Right cardiac atrium (tissue), 5 donors: ENCODE data around the gene CCDC136. TPM values are rescaled to one million over a fixed set of nuclear protein-coding genes. Genes with fewer than 3 reads are reported as not detected.

Experiments used
- ATAC-seq, 2 donors: fragments of 200-7000 bp; cut with Tn5 transposase; one replicate each; pipeline versions ENCODE4 v1.8.0 to v1.9.1; 2020; ENCODE audit warnings: moderate library complexity in 2 of 2, mild to moderate bottlenecking in 1 of 2
- DNase-seq, 3 donors: peaks; one replicate each; pipeline ENCODE4 v3.0.0-alpha.2; 2020
- H3K27ac ChIP-seq: one replicate; pipeline ENCODE4 v1.5.1; 2013; ENCODE audit warnings: mild to moderate bottlenecking, low read length, control low read depth, moderate library complexity
- H3K27me3 ChIP-seq: one replicate; pipeline ENCODE4 v1.6.1; 2013; ENCODE audit not compliant: control insufficient read depth, insufficient read depth
- H3K4me1 ChIP-seq: one replicate; pipeline ENCODE4 v1.6.1; 2013; ENCODE audit warnings: low read length; ENCODE audit not compliant: control insufficient read depth, insufficient read depth
- H3K4me3 ChIP-seq: one replicate; pipeline ENCODE4 v1.5.1; 2013; ENCODE audit warnings: low read length, control low read depth
- H3K9me3 ChIP-seq: one replicate; pipeline ENCODE4 v1.6.1; 2013; ENCODE audit warnings: low read length; ENCODE audit not compliant: control insufficient read depth
- WGBS: extraction: QIAGEN DNeasy Blood & Tissue Kit; methylation state at CpG from one replicate; pipeline ENCODE4 v1.1.7; 2013; 5-methylcytosine and 5-hydroxymethylcytosine counted together
- intact Hi-C, 4 donors: fragments of 100-400 bp; cut with DNase I; formaldehyde crosslinking; loops; one replicate each; pipeline versions ENCODE4 v1.11.0 to v1.14.0; 2022 to 2023
- polyA plus RNA-seq: library from polyadenylated mRNA; stranded (reverse); fragments of 200-250 nt; gene quantifications from one replicate; pipeline ENCODE4 v1.2.3, GENCODE V29; 2013
- total RNA-seq, 4 donors: library from RNA; stranded (reverse); fragmentation: NEBNext Ultra II Directional; extraction: Animal tissue kit (Norgen Biotek cat#: 25700); gene quantifications; one replicate each; pipeline ENCODE4 v1.2.1, GENCODE V29; 2021
- donor health status: healthy with polysubstance abuse.
- donor health status: DM: no; HTN: yes; CAD: no.
- donor health status: DM: no; HTN: no; CAD: no.
- donor health status: DM: no; HTN: yes; CAD: no; lungs with severe emphysema.
- donor health status: DM: yes; HTN: yes; CAD: no.

Gene CCDC136
- total and polyA plus RNA-seq, 5 donors = 2.5 to 6.9 (median 5.7) TPM

DNA sequence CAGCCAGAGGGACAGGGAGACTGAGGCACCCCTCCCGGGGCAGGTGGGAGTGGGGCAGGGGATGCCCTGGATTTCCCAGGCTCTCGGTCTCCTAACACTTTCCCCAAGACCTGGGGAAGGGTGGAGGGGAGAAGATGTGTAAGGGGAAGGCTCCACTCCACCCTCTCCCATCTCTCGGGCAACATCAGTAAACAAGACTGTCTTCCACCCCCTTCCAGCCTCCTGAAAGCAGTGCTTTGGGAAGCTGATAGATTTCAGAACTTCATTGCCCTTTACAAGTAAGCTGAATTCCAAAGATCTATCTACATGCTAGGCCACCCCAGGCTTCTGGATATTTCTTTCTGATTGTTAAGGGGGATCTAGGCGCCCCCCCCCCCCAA, 42.2 kb downstream of the CCDC136 start:
- Histone ChIP-seq H3K27ac (peak overlapping the region; percentile 16), H3K4me3 (no peak overlapping the region), H3K9me3 (no peaks in the 10 kb centered on the region), H3K27me3 (no peaks in the 10 kb centered on the region), H3K4me1 (peaks cover 3% of the 10 kb centered on the region)
- ATAC-seq = no peak
- WGBS = 22% methylated on average over 4 of the region's 4 CpGs
- intact Hi-C loops = no loop called here
- DNase-seq = no peak

DNA sequence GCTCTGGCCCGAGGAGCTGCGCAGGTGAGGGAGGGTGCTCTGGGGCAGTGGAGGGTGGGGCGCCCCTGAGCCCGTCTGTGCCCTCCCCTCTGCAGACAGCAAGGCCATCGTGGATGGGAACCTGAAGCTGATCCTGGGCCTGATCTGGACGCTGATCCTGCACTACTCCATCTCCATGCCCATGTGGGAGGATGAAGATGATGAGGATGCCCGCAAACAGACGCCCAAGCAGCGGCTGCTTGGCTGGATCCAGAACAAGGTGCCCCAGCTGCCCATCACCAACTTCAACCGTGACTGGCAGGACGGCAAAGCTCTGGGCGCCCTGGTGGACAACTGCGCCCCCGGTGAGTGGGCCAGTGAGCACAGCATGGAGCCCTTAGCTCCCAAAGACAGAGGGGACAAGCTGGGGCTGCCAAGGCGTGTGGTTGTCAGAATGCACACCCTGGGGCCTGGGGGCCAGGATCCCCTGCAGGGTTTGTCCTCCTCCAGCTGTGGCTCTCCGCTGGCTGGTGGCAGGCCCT, 43.5 kb downstream of the CCDC136 start:
- no peak overlapping the region for H3K4me3 ChIP-seq
- intact Hi-C loops = no loop called here
- H3K27ac ChIP-seq = no peak overlapping the region
- H3K27me3 ChIP-seq = no peaks in the 10 kb centered on the region
- ATAC-seq = no peak
- DNase-seq = no peak
- H3K9me3 ChIP-seq = no peaks in the 10 kb centered on the region
- no peaks in the 10 kb centered on the region for H3K4me1 ChIP-seq
- WGBS = 86% methylated on average over 16 of the region's 16 CpGs

DNA sequence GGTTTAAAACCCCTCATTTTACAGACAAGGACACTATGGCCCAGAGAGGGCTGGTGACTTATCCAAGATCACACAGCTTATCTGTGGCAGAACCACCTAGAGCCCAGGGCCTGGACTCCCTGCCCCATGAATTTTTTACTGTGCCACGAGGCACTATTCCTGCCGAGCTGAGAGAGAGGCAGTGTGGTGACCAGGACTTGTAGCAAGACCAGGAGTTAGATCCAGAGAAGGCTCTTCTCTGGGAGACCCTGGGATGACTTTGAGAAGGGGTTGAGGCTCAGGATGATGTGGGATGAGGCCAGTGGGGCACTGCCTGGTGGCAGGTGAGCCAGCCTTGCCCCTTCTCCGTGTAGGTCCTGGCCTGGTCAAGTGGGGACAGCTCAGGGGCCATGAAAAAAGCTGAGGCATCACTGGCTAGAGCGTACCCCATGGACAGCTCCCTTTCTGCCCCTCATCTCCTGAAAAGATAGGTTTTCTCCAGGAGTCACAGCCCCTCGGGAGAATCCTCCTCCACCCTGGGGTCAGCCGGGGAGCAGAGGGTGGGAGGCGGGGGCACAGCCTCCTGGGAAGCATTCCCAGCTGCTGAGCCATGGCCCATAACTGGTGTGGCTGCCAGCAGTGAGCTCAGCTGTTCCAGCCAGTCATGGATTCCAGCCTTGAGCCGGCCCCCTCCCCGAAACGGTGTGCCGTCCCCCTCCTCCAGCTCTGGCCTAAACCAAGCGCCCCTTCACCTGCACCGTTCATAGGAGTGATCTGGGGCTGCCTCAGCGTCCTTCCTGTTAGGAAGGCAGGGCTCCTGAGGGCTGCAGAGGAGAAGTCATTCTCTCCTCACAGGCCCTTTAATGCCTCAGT, 44.2 kb downstream of the CCDC136 start:
- Histone ChIP-seq H3K27ac (peak overlapping the region; percentile 19), H3K27me3 (no peaks in the 10 kb centered on the region), H3K4me1 (no peaks in the 10 kb centered on the region), H3K9me3 (no peaks in the 10 kb centered on the region), H3K4me3 (no peak overlapping the region)
- intact Hi-C loops = no loop called here
- DNase-seq = peak in 1 of 3 donors; percentile 64
- no peak for ATAC-seq
- WGBS = 66% methylated on average over 14 of the region's 14 CpGs

DNA sequence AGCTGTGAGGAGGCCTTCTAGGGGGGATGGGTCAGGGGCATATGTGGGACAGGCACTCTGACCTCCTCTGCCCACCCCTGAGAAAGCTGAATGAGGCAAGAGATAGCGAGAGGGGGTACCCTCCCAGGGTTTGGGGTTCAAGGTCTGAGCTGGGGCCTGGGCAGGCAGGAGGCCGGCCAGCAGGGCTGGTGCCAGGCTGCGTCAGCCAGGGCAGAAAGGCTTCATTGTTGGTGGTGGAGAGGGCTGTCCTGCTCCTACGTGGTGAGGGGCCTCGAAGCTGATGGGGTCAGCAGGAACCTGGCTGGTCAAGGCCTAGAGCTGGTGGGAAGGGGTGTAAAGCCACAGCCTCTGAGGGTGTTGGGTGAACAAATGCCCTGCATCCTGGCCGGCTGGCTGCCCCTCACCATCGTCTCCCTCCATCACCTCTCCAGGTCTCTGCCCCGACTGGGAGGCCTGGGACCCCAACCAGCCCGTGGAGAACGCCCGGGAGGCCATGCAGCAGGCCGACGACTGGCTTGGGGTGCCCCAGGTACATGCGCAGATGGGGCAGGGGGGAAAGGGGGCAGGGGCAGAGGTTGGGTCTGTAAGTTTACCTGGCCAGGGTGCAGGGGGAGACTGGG, 45.1 kb downstream of the CCDC136 start:
- Histone ChIP-seq H3K27ac (no peak overlapping the region), H3K4me1 (no peaks in the 10 kb centered on the region), H3K4me3 (no peak overlapping the region), H3K27me3 (no peaks in the 10 kb centered on the region), H3K9me3 (no peaks in the 10 kb centered on the region)
- WGBS = 90% methylated on average over 14 of the region's 14 CpGs
- ATAC-seq (no peak), DNase-seq (peak in 1 of 3 donors; percentile 49)
- intact Hi-C loops = no loop called here

DNA sequence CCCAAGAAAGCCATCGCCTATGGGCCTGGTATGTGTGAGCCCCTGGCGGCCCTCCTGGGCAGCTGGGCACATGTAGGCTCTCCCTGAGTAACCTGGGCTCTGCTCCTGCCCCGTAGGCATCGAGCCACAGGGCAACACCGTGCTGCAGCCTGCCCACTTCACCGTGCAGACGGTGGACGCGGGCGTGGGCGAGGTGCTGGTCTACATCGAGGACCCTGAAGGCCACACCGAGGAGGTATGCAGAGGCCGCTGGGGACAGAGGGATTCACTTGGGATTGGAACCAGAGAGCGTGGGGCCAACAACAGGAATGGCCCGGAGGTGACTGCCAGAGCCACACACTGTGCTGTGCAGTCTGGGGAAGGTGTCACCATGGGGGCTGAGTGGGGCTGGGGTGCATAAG, 45.8 kb downstream of the CCDC136 start:
- ATAC-seq = no peak
- H3K27ac ChIP-seq = no peak overlapping the region
- H3K4me1 ChIP-seq = no peaks in the 10 kb centered on the region
- intact Hi-C loops = no loop called here
- DNase-seq = no peak
- H3K4me3 ChIP-seq = no peak overlapping the region
- H3K27me3 ChIP-seq = no peaks in the 10 kb centered on the region
- 92% methylated on average over 16 of the region's 16 CpGs for WGBS
- no peaks in the 10 kb centered on the region for H3K9me3 ChIP-seq

DNA sequence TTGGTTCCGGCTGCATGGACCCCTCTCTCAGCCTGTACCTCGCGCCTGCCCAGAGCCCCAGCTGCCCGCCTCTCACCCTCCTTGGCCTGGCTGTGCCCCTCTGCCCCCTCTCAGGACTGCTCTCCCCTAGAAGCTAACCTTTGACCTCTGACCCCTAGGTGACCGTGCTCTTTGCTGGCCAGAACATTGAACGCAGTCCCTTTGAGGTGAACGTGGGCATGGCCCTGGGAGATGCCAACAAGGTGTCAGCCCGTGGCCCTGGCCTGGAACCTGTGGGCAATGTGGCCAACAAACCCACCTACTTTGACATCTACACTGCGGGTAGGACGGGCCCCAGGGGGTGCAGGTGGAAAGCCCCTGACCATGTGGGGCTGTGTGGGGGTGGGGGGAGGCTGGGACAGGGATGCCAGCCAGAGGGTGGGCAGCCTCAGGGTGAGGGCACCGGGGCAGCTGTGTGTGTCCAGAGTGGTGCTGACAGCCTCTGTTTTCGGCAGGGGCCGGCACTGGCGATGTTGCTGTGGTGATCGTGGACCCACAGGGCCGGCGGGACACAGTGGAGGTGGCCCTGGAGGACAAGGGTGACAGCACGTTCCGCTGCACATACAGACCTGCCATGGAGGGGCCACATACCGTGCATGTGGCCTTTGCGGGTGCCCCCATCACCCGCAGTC, 46.5 kb downstream of the CCDC136 start:
- ATAC-seq = no peak
- Histone ChIP-seq H3K9me3 (no peaks in the 10 kb centered on the region), H3K4me3 (no peak overlapping the region), H3K4me1 (no peaks in the 10 kb centered on the region), H3K27ac (no peak overlapping the region), H3K27me3 (no peaks in the 10 kb centered on the region)
- peak in 2 of 3 donors; percentile 8 to 63 for DNase-seq
- WGBS = 89% methylated on average over 22 of the region's 22 CpGs
- intact Hi-C loops = no loop called here

DNA sequence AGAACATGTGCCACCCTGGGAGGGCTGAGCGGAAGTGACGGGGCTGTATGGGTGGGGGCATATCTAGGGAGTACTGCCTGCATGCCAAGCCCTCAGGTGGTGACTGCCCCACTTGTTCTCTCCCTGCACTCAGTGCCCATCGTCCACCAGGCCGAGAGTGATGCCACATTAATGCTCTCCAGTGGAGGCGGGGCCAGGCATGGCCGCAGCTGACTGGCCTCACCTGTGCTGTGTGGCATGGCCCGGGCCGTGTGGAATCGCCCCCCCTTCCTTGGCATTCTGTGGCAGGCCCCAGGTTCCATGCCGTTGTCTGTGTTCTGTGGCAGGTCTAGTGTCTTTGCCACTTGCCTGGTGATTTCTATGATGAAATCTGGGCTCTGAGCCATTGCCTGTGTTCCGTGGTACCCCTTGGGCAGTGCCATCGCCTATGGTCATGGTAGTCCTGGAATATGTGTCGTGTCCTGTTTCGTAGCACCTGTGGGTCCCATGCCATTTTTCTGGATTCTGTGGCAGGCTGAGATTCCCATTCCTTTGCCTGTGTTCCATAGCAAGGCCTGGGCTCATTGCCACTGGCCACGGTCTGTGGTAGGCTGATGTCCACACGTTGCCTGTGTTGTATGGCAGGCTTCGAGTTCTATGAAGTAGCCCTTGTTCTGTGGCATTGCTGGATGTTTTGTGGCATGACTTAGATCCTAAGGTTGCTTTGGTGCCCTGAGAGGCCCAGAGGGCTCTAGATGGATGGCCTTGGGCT, 47.4 kb downstream of the CCDC136 start:
- Histone ChIP-seq H3K4me1 (no peaks in the 10 kb centered on the region), H3K4me3 (no peak overlapping the region), H3K9me3 (no peaks in the 10 kb centered on the region), H3K27ac (no peak overlapping the region), H3K27me3 (no peaks in the 10 kb centered on the region)
- peak in 2 of 3 donors; percentile 3 to 42 for DNase-seq
- 84% methylated on average over 17 of the region's 17 CpGs for WGBS
- intact Hi-C loops = no loop called here
- ATAC-seq = no peak

DNA sequence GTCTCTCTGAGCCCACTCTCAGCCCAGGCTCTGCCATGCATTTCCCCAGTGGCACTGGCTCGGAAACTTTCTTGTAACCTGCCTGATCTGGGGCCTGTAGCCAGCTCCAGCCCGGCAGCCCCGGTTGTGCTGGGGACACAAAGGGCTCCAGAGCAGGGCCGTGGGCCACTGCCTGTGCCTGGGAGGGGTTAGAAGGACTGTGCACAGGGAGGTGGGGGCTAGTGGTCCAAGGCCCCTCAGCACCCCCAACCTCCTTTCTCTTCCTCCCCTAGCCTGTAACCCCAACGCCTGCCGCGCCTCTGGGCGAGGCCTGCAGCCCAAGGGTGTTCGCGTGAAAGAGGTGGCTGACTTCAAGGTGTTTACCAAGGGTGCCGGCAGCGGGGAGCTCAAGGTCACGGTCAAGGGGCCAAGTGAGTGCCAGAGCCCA, 48.0 kb downstream of the CCDC136 start:
- intact Hi-C loops = no loop called here
- Histone ChIP-seq H3K4me1 (no peaks in the 10 kb centered on the region), H3K27me3 (no peaks in the 10 kb centered on the region), H3K27ac (no peak overlapping the region), H3K4me3 (no peak overlapping the region), H3K9me3 (no peaks in the 10 kb centered on the region)
- peak in 2 of 3 donors; percentile 9 to 10 for DNase-seq
- 88% methylated on average over 13 of the region's 13 CpGs for WGBS
- ATAC-seq = no peak

DNA sequence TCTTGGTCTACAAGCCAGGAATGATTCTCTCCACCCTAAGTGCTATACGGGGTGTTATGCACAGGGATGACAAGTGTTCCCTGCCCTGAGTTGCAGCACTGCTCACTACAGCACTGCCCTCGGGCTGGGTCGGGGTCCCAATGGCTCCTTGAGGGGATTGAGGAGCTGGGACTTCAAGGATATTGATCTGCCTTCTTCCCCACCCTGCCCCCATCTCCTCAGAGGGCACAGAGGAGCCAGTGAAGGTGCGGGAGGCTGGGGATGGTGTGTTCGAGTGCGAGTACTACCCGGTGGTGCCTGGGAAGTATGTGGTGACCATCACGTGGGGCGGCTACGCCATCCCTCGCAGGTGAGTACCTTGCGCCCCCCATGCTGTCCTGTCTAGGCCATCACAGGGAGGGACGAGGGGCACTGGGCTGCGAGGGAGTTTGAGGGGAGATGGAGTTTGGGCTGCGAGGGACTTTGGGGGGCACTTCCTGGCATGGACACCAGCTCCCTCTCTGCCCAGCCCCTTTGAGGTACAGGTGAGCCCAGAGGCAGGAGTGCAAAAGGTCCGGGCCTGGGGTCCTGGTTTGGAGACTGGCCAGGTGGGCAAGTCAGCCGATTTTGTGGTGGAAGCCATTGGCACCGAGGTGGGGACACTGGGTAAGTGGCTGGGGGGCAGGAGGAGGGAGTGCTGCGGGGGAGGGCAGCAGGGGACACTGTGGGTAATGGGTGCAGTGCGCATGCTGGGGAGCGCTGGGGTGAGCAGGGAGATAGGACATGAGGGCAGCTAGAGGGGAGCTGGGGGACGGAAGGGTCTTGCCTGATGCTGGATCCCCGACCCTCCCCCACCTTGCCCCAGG, 48.8 kb downstream of the CCDC136 start:
- Histone ChIP-seq H3K4me1 (no peaks in the 10 kb centered on the region), H3K27me3 (no peaks in the 10 kb centered on the region), H3K9me3 (no peaks in the 10 kb centered on the region), H3K4me3 (no peak overlapping the region), H3K27ac (no peak overlapping the region)
- no peak for ATAC-seq
- WGBS = 90% methylated on average over 23 of the region's 23 CpGs
- peak; percentile 15 to 53 (median 37) for DNase-seq
- intact Hi-C loops = no loop called here

DNA sequence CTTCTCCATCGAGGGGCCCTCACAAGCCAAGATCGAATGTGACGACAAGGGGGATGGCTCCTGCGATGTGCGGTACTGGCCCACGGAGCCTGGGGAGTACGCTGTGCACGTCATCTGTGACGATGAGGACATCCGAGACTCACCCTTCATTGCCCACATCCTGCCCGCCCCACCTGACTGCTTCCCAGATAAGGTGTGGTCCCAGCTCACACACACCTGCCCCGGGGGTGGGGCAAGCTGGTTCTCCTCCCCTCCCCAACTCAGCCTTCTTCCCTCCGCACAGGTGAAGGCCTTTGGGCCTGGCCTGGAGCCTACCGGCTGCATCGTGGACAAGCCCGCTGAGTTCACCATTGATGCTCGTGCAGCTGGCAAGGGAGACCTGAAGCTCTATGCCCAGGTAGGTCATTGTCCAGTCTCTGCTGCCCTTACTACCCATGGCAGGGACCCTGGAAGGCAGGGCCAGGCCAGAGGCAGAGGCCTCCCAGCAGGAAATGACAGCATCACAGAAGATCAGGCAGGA, 49.5 kb downstream of the CCDC136 start:
- DNase-seq = peak; percentile 8 to 56 (median 49)
- Histone ChIP-seq H3K27ac (no peak overlapping the region), H3K27me3 (no peaks in the 10 kb centered on the region), H3K4me3 (no peak overlapping the region), H3K4me1 (no peaks in the 10 kb centered on the region), H3K9me3 (no peaks in the 10 kb centered on the region)
- ATAC-seq = no peak
- WGBS = 86% methylated on average over 17 of the region's 17 CpGs
- intact Hi-C loops = no loop called here
